22Rv1 (cell line): ENCODE results near the gene NADSYN1.
A peak's percentile ranks its signal among the peaks of the same experiment; 100 is the strongest.

Experiments
- H3K27ac ChIP-seq: fragments of 450-650 bp; 2 replicates; pipeline ENCODE4 v1.5.1; 2017
- ZFX ChIP-seq: fragments of 450-650 bp; IDR thresholded peaks from 2 replicates; pipeline ENCODE4 v1.6.1; 2017; ENCODE audit warnings: antibody characterized with exemption, borderline replicate concordance
- TF ChIP-seq, protein P1 (sequence below): fragments of 450-650 bp; IDR thresholded peaks from 2 replicates; pipeline ENCODE4 v1.5.1; 2017; ENCODE audit warnings: mild to moderate bottlenecking

NADSYN1 gene

DNA sequence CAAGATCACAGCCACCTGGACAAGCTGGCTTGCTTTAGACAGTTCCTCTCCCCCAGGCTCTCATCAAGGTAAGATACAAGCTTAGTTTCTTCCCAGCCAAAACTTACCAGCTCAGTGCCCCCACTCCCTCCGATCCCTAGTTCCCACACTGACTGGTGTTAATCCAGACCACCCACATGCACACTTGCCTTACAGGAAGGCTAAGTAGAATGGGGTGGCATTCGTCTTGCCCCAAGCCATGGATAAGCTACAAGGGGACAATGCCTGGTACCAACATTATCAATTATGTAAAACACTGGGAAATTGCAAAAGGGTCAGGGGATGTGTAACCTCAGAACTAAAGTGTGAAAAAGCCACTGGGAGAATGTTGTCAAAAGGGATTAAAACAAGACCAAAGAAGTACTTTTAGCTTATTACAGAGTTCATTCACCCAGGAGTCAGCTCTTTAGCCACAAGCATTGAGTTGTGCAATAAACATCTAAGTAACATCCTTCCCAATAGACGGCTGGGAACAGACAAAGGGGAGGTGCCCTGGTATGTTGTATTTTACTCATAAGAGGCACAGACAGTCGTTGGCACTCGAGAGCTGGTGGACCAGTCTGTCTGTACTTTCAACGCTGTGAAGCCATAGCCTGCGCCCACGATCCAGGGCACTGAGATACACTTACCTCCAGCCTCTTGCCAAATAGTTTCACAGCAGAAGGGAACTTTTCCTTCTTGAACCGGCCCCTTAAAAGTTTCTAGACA, 5.9 kb upstream of the NADSYN1 start:
- H3K27ac ChIP-seq: peak overlapping the region; percentile 76
- TF ChIP-seq, protein P1, sequence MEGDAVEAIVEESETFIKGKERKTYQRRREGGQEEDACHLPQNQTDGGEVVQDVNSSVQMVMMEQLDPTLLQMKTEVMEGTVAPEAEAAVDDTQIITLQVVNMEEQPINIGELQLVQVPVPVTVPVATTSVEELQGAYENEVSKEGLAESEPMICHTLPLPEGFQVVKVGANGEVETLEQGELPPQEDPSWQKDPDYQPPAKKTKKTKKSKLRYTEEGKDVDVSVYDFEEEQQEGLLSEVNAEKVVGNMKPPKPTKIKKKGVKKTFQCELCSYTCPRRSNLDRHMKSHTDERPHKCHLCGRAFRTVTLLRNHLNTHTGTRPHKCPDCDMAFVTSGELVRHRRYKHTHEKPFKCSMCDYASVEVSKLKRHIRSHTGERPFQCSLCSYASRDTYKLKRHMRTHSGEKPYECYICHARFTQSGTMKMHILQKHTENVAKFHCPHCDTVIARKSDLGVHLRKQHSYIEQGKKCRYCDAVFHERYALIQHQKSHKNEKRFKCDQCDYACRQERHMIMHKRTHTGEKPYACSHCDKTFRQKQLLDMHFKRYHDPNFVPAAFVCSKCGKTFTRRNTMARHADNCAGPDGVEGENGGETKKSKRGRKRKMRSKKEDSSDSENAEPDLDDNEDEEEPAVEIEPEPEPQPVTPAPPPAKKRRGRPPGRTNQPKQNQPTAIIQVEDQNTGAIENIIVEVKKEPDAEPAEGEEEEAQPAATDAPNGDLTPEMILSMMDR: no peak
- TF ChIP-seq ZFX: no peak

DNA sequence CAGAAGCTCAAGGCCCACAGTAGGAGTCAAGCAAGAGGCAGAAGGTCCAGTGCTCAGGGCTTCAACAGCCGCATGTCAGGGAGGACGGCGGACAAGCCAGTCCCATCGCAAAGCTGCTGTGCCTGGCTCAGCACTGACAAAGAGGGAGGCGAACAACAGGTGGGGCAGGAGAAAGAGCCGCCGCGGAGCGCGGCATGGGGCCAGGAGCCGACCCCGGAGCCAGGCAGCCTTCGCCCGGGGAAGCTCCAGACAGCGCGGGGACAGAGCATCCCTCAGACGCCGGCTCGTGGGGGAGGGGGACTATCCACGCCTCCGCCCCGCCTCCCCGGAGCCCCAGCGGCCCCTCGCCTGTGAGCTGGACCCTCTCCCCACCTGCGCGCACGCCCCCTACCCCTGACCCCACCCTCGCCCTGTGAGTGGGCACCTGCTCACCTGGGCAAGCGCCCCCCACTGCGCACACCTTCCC, 5.2 kb upstream of the NADSYN1 start:
- TF ChIP-seq, protein P1: no peak
- no peak for TF ChIP-seq ZFX
- peak overlapping the region; percentile 76 for H3K27ac ChIP-seq

DNA sequence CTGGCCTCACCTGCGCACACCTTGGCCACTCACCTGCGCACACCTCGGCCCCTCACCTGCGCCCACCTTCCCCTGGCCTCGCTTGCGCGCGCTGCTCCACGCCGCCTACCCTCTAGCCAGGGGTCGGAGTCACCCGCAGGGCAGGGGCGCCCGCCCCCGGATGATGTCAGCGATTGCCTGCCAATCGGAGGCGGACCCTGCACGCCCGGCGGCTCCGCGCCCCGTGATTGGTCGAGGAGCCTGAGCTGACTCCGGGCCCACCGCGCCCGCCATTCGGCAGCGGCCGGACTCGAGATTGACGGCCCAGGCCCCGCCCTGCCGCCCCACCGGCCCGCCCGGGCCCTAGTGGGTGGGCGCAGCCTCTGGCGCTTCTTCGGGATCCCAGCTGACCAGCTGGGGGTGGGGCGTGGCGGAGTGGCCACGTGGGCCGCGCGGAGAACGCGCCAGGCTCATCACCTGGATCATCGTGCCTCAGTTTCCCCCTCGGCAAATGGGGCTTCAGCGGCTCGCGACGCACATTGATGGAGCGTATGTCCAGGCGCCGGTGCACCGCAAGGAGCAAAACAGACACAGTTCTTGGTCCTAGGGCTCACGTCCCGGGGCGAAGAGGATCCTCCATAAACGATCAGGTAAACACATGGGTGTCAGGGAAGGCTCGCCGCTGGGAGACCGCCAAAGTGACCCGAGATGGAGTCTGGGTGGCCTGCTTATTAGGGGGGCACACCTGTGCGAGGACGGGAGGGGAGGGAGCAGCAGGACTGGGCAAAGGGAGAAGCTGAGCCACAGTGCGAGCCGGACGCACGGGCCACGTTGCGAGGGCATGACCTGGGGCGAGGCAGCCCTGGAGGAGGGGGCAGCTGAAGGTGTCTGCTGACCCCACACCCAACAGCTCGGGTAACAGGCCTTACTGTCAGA, 4.5 kb upstream of the NADSYN1 start, which contains the start of gene DHCR7:
DHCR7 (minus strand) TSS at position 137 of the 915 bp plus-strand sequence. CDS start 3,441 bp downstream, outside the sequence.
- TF ChIP-seq, protein P1: no peak
- no peak for TF ChIP-seq ZFX
- peak within 1 kb of the TSS; percentile 76 for H3K27ac ChIP-seq

DNA sequence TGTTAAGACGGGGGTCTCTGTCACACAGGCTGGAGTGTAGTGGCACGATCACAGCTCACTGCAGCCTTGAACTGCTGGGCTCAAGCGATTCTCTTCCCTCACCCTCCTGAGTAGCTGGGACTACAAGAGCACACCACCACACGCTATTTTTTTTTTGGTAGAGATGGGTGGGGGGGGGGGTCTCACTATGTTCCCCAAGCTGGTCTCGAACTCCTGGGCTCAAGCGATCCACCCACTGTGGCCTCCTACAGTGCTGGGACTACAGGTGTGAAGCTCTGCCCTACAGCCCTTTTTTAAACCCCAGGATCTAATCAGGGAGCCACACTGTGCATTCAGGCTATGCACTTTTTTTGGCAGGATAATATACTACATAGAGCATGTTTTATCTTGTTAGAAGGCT, 3.4 kb upstream of the NADSYN1 start:
- peak overlapping the region; percentile 76; the same call in 1 of the 2 replicates for H3K27ac ChIP-seq

DNA sequence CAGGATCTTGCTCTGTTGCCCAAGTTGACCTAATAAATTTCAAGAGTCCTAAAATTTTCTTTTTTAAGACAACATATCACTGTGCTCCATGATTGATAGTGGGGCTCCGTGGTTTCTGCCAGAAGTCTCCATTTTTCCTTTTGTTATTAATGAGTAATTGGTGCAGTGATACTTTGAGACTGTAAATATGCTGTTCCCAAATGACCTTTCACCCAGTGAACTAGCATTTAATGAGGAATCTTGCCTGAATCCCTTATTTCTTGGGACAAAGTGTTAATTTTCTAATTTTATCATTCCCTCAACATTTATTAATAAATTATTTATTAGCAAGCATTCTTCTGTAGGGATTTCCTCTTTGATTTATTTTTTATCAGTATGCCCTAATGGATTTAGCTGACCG, 2.5 kb upstream of the NADSYN1 start:
- peak overlapping the region; percentile 84 for H3K27ac ChIP-seq
- TF ChIP-seq, protein P1: no peak

More for the DNA sequence above, 3.4 kb upstream of the NADSYN1 start:
- no peak for TF ChIP-seq ZFX
- TF ChIP-seq, protein P1: no peak

DNA sequence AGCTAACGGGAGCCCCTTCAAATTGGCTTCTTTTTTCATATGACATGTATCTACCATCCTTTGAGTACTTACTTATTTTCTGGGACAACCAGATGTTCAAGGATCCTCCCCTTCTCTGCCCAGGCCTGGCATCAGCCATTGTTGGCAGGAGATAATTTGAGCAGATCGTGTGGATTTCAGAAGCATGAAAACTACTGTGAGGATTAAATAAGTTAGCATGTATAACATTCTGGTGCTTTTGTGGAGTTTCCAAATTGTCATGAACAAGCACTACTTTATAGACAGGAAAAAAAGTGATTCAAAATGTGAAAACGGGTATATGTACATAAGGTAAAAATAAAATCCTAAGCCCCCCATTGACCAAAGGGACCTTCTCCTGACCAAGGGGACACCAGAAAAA, 2.1 kb upstream of the NADSYN1 start:
- H3K27ac ChIP-seq: peak overlapping the region; percentile 84
- no peak for TF ChIP-seq ZFX
- TF ChIP-seq, protein P1: no peak
